ENCODE results near the gene AZIN2.
"Not testable (repeated sequence)": the region's sequence is repeated elsewhere in the genome, so short reads cannot be mapped to it uniquely, and the experiment has no call there.

GRCh38 chr1:33066477-33066876 is 14.5 kb upstream of the AZIN2 start:
- TF ChIP-seq, protein P1, sequence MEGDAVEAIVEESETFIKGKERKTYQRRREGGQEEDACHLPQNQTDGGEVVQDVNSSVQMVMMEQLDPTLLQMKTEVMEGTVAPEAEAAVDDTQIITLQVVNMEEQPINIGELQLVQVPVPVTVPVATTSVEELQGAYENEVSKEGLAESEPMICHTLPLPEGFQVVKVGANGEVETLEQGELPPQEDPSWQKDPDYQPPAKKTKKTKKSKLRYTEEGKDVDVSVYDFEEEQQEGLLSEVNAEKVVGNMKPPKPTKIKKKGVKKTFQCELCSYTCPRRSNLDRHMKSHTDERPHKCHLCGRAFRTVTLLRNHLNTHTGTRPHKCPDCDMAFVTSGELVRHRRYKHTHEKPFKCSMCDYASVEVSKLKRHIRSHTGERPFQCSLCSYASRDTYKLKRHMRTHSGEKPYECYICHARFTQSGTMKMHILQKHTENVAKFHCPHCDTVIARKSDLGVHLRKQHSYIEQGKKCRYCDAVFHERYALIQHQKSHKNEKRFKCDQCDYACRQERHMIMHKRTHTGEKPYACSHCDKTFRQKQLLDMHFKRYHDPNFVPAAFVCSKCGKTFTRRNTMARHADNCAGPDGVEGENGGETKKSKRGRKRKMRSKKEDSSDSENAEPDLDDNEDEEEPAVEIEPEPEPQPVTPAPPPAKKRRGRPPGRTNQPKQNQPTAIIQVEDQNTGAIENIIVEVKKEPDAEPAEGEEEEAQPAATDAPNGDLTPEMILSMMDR (IDR thresholded peaks at IDR 0.05) = not testable (repeated sequence)
- TF ChIP-seq POLR2AphosphoS5, POLR2A (IDR thresholded peaks at IDR 0.05): not testable (repeated sequence)
